ENCODE measurements around the gene CHRM1.
A peak's percentile ranks its signal among the peaks of the same experiment; 100 is the strongest.

Gene CHRM1

DNA sequence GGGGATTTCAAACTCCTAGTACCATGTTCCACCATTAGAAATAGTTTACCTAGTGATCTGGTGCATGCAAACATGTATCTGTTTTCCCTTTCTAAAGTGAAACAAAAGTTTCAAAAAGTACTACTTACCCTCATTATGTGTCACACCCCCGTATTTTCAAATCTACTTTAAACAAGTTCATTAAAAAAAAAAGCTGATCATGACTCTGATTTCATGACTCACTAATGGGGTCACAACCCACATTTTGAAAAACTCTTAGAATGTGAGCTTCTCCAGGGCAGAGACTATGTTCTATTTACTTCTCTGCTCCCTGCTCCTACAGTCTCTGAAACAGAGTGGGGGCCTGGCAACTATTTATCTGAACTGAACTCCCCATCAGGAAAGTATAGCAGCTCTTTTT lies 18.2 kb downstream of the CHRM1 start:
- Histone ChIP-seq H3K4me1 (ENCODE audit: control insufficient read depth in 2 of 2, insufficient read depth in 1 of 2, low read depth in 1 of 2, low read length in 2 of 2) (no peaks in the 10 kb centered on the region), H3K14ac (ENCODE audit: low read length) (no peak overlapping the region), H2BK5ac (ENCODE audit: low read length) (no peak overlapping the region), H3K18ac (ENCODE audit: low read length) (no peak overlapping the region), H2AFZ (ENCODE audit: low read length) (no peak overlapping the region), H3K4me2 (ENCODE audit: insufficient read depth, low read length, poor library complexity, severe bottlenecking) (no peak overlapping the region), H4K91ac (ENCODE audit: low read depth, low read length, poor library complexity) (no peak overlapping the region), H3K27me3 (ENCODE audit: control insufficient read depth in 3 of 3, insufficient read depth in 3 of 3, low read depth in 1 of 3, low read length in 3 of 3) (peaks cover 0 to 46% (median 2%) of the 10 kb centered on the region in 3 experiments), H3K27ac (replicated peaks; ENCODE audit: low read length) (no peak overlapping the region), H2BK120ac (ENCODE audit: low read depth, low read length) (no peak overlapping the region), H3K9me3 (replicated peaks in 1 of 2; ENCODE audit: control insufficient read depth in 2 of 2, insufficient read depth in 1 of 2, low read depth in 1 of 2, low read length in 2 of 2) (no peaks in the 10 kb centered on the region), H3K4ac (ENCODE audit: low read length) (no peak overlapping the region), H4K8ac (ENCODE audit: low read depth, low read length) (no peak overlapping the region), H3K4me3 (ENCODE audit: low read length in 2 of 2) (no peak overlapping the region), H2AK5ac (ENCODE audit: low read depth, low read length) (no peak overlapping the region), H2BK12ac (ENCODE audit: low read length) (no peak overlapping the region), H3K79me1 (ENCODE audit: low read depth, low read length) (no peaks in the 10 kb centered on the region), H2BK15ac (ENCODE audit: low read length) (no peak overlapping the region), H3K23ac (ENCODE audit: low read depth, low read length, poor library complexity) (no peak overlapping the region), H3K9ac (ENCODE audit: low read depth, low read length, poor library complexity) (no peak overlapping the region), H3K36me3 (replicated peaks in 1 of 2; ENCODE audit: control insufficient read depth in 2 of 2, insufficient read depth in 2 of 2, low read length in 2 of 2) (no peaks in the 10 kb centered on the region)
- no peak for DNase-seq (ENCODE audit: low spot score)
- WGBS, 2 donors (ENCODE audit: extremely low coverage in 2 of 2, insufficient read length in 2 of 2, insufficient replicate concordance in 1 of 2) = no CpG with 5 or more reads among the region's 1 CpG

DNA sequence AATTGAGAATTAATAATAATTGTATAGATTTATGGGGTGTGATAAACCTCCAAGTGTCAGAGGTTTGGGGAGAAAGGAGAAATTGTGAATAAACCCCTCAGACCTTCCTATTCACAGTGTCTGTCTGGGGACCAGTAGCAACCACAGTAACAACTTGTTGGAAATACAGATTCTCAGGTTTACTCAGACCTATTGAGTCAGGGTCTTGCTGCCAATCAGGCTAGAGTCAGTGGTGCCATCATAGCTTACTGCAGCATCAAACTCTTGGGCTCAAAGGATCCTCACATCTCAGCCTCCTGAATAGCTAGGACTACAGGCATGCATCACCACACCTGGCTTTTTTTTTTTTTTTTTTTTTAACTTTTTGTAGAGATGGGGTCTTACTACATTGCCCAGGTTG lies 23.1 kb downstream of the CHRM1 start:
- Histone ChIP-seq H3K14ac (ENCODE audit: low read length) (no peak overlapping the region), H3K4ac (ENCODE audit: low read length) (no peak overlapping the region), H3K27me3 (ENCODE audit: control insufficient read depth in 3 of 3, insufficient read depth in 3 of 3, low read depth in 1 of 3, low read length in 3 of 3) (peaks cover 0 to 11% (median 0%) of the 10 kb centered on the region in 3 experiments), H2BK15ac (ENCODE audit: low read length) (no peak overlapping the region), H2AFZ (ENCODE audit: low read length) (no peak overlapping the region), H4K91ac (ENCODE audit: low read depth, low read length, poor library complexity) (no peak overlapping the region), H2BK5ac (ENCODE audit: low read length) (no peak overlapping the region), H3K9me3 (replicated peaks in 1 of 2; ENCODE audit: control insufficient read depth in 2 of 2, insufficient read depth in 1 of 2, low read depth in 1 of 2, low read length in 2 of 2) (no peaks in the 10 kb centered on the region), H4K8ac (ENCODE audit: low read depth, low read length) (no peak overlapping the region), H2BK12ac (ENCODE audit: low read length) (no peak overlapping the region), H3K4me2 (ENCODE audit: insufficient read depth, low read length, poor library complexity, severe bottlenecking) (no peak overlapping the region), H3K9ac (ENCODE audit: low read depth, low read length, poor library complexity) (no peak overlapping the region), H3K36me3 (replicated peaks in 1 of 2; ENCODE audit: control insufficient read depth in 2 of 2, insufficient read depth in 2 of 2, low read length in 2 of 2) (no peaks in the 10 kb centered on the region), H3K79me1 (ENCODE audit: low read depth, low read length) (no peaks in the 10 kb centered on the region), H2AK5ac (ENCODE audit: low read depth, low read length) (no peak overlapping the region), H3K27ac (replicated peaks; ENCODE audit: low read length) (no peak overlapping the region), H3K18ac (ENCODE audit: low read length) (no peak overlapping the region), H3K4me1 (ENCODE audit: control insufficient read depth in 2 of 2, insufficient read depth in 1 of 2, low read depth in 1 of 2, low read length in 2 of 2) (no peaks in the 10 kb centered on the region), H3K23ac (ENCODE audit: low read depth, low read length, poor library complexity) (no peak overlapping the region), H2BK120ac (ENCODE audit: low read depth, low read length) (no peak overlapping the region), H3K4me3 (ENCODE audit: low read length in 2 of 2) (no peak overlapping the region)
- DNase-seq (ENCODE audit: low spot score) = no peak

DNA sequence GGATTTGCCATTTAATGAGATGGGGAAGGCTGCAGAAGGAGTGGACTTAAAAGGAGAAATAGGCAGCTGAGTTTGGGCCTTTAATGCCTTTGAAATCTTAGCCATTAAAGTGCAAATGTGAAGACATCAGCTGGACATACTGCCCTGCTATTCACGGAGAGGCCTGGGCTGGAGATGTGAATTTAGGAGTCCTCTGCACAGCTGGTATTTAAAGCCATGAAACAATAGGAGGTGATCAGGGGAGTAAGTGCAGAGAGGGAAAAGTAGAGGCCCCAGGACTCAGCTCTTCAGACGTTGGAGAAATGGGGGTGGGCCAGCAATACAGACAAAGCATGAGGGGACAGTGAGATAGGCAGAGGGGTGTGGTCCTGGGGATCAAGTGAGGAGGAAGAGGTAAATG lies 23.9 kb downstream of the CHRM1 start:
- Histone ChIP-seq H2AK5ac (ENCODE audit: low read depth, low read length) (no peak overlapping the region), H3K4me3 (ENCODE audit: low read length in 2 of 2) (no peak overlapping the region), H3K23ac (ENCODE audit: low read depth, low read length, poor library complexity) (no peak overlapping the region), H3K18ac (ENCODE audit: low read length) (no peak overlapping the region), H4K8ac (ENCODE audit: low read depth, low read length) (no peak overlapping the region), H3K27me3 (ENCODE audit: control insufficient read depth in 3 of 3, insufficient read depth in 3 of 3, low read depth in 1 of 3, low read length in 3 of 3) (peaks cover 0 to 4% (median 0%) of the 10 kb centered on the region in 3 experiments), H3K4me1 (ENCODE audit: control insufficient read depth in 2 of 2, insufficient read depth in 1 of 2, low read depth in 1 of 2, low read length in 2 of 2) (no peaks in the 10 kb centered on the region), H2BK12ac (ENCODE audit: low read length) (no peak overlapping the region), H3K14ac (ENCODE audit: low read length) (no peak overlapping the region), H4K91ac (ENCODE audit: low read depth, low read length, poor library complexity) (no peak overlapping the region), H3K27ac (replicated peaks; ENCODE audit: low read length) (no peak overlapping the region), H3K4me2 (ENCODE audit: insufficient read depth, low read length, poor library complexity, severe bottlenecking) (no peak overlapping the region), H3K79me1 (ENCODE audit: low read depth, low read length) (no peaks in the 10 kb centered on the region), H3K9ac (ENCODE audit: low read depth, low read length, poor library complexity) (no peak overlapping the region), H2BK5ac (ENCODE audit: low read length) (no peak overlapping the region), H3K9me3 (replicated peaks in 1 of 2; ENCODE audit: control insufficient read depth in 2 of 2, insufficient read depth in 1 of 2, low read depth in 1 of 2, low read length in 2 of 2) (no peaks in the 10 kb centered on the region), H2AFZ (ENCODE audit: low read length) (no peak overlapping the region), H2BK15ac (ENCODE audit: low read length) (no peak overlapping the region), H3K4ac (ENCODE audit: low read length) (no peak overlapping the region), H2BK120ac (ENCODE audit: low read depth, low read length) (no peak overlapping the region), H3K36me3 (replicated peaks in 1 of 2; ENCODE audit: control insufficient read depth in 2 of 2, insufficient read depth in 2 of 2, low read length in 2 of 2) (no peaks in the 10 kb centered on the region)
- WGBS, 2 donors (ENCODE audit: extremely low coverage in 2 of 2, insufficient read length in 2 of 2, insufficient replicate concordance in 1 of 2) = no CpG with 5 or more reads among the region's 2 CpGs
- DNase-seq (ENCODE audit: low spot score) = no peak

DNA sequence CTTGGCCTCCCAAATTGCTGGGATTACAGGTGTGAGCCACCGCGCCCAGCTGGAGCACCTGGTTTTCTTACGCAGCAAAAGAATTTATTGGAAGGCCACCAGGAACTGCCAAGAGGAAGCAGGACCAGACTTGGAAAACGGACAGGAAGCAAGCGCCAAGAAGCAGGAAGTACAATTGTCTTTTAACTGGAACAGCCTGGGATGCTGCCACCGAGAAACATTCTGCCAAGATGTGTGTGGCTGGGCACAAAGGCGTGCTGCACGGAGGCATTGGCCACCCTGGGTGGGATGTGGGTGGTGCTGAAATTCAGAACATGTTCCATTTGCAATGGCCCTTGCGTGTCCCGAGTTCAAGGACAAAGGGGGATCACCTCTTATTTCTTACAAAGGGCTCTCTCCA lies 25.1 kb downstream of the CHRM1 start:
- H3K4ac ChIP-seq (ENCODE audit: low read length) = no peak overlapping the region
- DNase-seq (ENCODE audit: low spot score) = no peak
- H3K27ac ChIP-seq (replicated peaks; ENCODE audit: low read length) = no peak overlapping the region
- H2BK120ac ChIP-seq (ENCODE audit: low read depth, low read length) = no peak overlapping the region
- no peaks in the 10 kb centered on the region for H3K27me3 ChIP-seq (ENCODE audit: control insufficient read depth in 3 of 3, insufficient read depth in 3 of 3, low read depth in 1 of 3, low read length in 3 of 3)
- H2AFZ ChIP-seq (ENCODE audit: low read length) = no peak overlapping the region
- H4K8ac ChIP-seq (ENCODE audit: low read depth, low read length) = no peak overlapping the region
- H2BK12ac ChIP-seq (ENCODE audit: low read length) = no peak overlapping the region
- H2BK5ac ChIP-seq (ENCODE audit: low read length) = no peak overlapping the region
- peak overlapping the region; percentile 10 for H2AK5ac ChIP-seq (ENCODE audit: low read depth, low read length)
- H3K79me1 ChIP-seq (ENCODE audit: low read depth, low read length) = no peaks in the 10 kb centered on the region
- H3K14ac ChIP-seq (ENCODE audit: low read length) = no peak overlapping the region
- no peaks in the 10 kb centered on the region for H3K36me3 ChIP-seq (replicated peaks in 1 of 2; ENCODE audit: control insufficient read depth in 2 of 2, insufficient read depth in 2 of 2, low read length in 2 of 2)
- no peak overlapping the region for H4K91ac ChIP-seq (ENCODE audit: low read depth, low read length, poor library complexity)
- no peak overlapping the region for H3K4me3 ChIP-seq (ENCODE audit: low read length in 2 of 2)
- no peak overlapping the region for H3K4me2 ChIP-seq (ENCODE audit: insufficient read depth, low read length, poor library complexity, severe bottlenecking)
- no peaks in the 10 kb centered on the region for H3K9me3 ChIP-seq (replicated peaks in 1 of 2; ENCODE audit: control insufficient read depth in 2 of 2, insufficient read depth in 1 of 2, low read depth in 1 of 2, low read length in 2 of 2)
- no peaks in the 10 kb centered on the region for H3K4me1 ChIP-seq (ENCODE audit: control insufficient read depth in 2 of 2, insufficient read depth in 1 of 2, low read depth in 1 of 2, low read length in 2 of 2)
- H2BK15ac ChIP-seq (ENCODE audit: low read length) = peak overlapping the region; percentile 54
- H3K23ac ChIP-seq (ENCODE audit: low read depth, low read length, poor library complexity) = no peak overlapping the region
- no peak overlapping the region for H3K9ac ChIP-seq (ENCODE audit: low read depth, low read length, poor library complexity)
- H3K18ac ChIP-seq (ENCODE audit: low read length) = no peak overlapping the region
- WGBS, 2 donors (ENCODE audit: extremely low coverage in 2 of 2, insufficient read length in 2 of 2, insufficient replicate concordance in 1 of 2) = no CpG with 5 or more reads among the region's 10 CpGs

Data from neuronal stem cell (in vitro differentiated cells).